ENCODE results near the gene CHN1.

CHN1 gene

DNA sequence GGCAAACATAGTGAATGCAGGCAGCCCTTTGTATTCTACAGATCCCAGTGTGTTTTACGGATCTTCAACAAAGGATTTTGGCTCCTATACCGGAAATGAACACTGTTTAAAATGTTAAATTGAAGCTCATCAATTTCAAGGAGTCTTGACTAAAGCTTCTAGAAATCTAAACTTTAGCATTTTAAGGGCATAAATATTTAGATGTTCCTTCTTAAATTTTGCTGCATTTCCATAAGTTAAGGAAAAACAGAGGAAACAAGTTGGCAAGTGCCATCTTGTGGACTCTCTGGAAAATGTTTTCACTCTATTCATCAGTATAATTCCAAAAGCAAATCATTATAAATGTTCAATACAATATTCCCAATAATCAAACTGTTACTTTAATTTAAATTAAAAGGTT lies 19.6 kb downstream of the CHN1 start:
- Histone ChIP-seq H2BK15ac (ENCODE audit: low read depth, poor library complexity, severe bottlenecking) (no peak overlapping the region), H3K4me2 (ENCODE audit: low read length, poor library complexity, severe bottlenecking) (no peak overlapping the region), H3K9me3 (ENCODE audit: control insufficient read depth, low read length) (no peaks in the 10 kb centered on the region), H2AK5ac (ENCODE audit: low read length, severe bottlenecking) (no peak overlapping the region), H3K14ac (ENCODE audit: low read length in 2 of 2) (no peak overlapping the region), H2BK120ac (ENCODE audit: low read depth, low read length) (no peak overlapping the region), H2AFZ (ENCODE audit: low read depth, low read length) (no peak overlapping the region), H3K18ac (ENCODE audit: low read depth in 1 of 2, low read length in 2 of 2) (no peak overlapping the region), H4K8ac (ENCODE audit: low read length) (no peak overlapping the region), H3K36me3 (ENCODE audit: control insufficient read depth in 1 of 2, insufficient read depth in 2 of 2, low read depth in 1 of 2, low read length in 2 of 2) (no peaks in the 10 kb centered on the region), H3K23ac (ENCODE audit: low read length in 2 of 2) (no peak overlapping the region), H3K27ac (ENCODE audit: low read length, poor library complexity, severe bottlenecking) (no peak overlapping the region), H4K91ac (ENCODE audit: low read length) (no peak overlapping the region), H2BK12ac (ENCODE audit: low read length in 2 of 2) (no peak overlapping the region), H3K4ac (ENCODE audit: low read depth in 1 of 2, low read length in 2 of 2) (no peak overlapping the region), H3K27me3 (ENCODE audit: control insufficient read depth in 1 of 2, insufficient read depth in 1 of 2, low read length in 2 of 2) (no peaks in the 10 kb centered on the region), H2BK5ac (ENCODE audit: low read depth, low read length, poor library complexity, severe bottlenecking) (no peak overlapping the region), H3K4me3 (ENCODE audit: insufficient read depth in 1 of 2, low read depth in 1 of 2, low read length in 2 of 2) (no peak overlapping the region), H3K4me1 (ENCODE audit: control insufficient read depth, insufficient read depth, low read depth, low read length) (no peaks in the 10 kb centered on the region), H3K9ac (ENCODE audit: low read length) (peak overlapping the region; percentile 45), H3K79me1 (replicated peaks; ENCODE audit: low read length, poor library complexity, severe bottlenecking) (no peaks in the 10 kb centered on the region)
- 100% methylated on average over 1 of the region's 2 CpGs for WGBS
- DNase-seq = peak; percentile 47

GRCh38 chr2:174984561-174984960 lies 20.6 kb downstream of the CHN1 start:
- Histone ChIP-seq H4K91ac (ENCODE audit: low read length) (no peak overlapping the region), H3K27me3 (ENCODE audit: control insufficient read depth in 1 of 2, insufficient read depth in 1 of 2, low read length in 2 of 2) (no peaks in the 10 kb centered on the region), H2AK5ac (ENCODE audit: low read length, severe bottlenecking) (no peak overlapping the region), H3K4me2 (ENCODE audit: low read length, poor library complexity, severe bottlenecking) (no peak overlapping the region), H2BK15ac (ENCODE audit: low read depth, poor library complexity, severe bottlenecking) (no peak overlapping the region), H3K4me1 (ENCODE audit: control insufficient read depth, insufficient read depth, low read depth, low read length) (no peaks in the 10 kb centered on the region), H4K8ac (ENCODE audit: low read length) (no peak overlapping the region), H3K36me3 (ENCODE audit: control insufficient read depth in 1 of 2, insufficient read depth in 2 of 2, low read depth in 1 of 2, low read length in 2 of 2) (no peaks in the 10 kb centered on the region), H3K4ac (ENCODE audit: low read depth in 1 of 2, low read length in 2 of 2) (no peak overlapping the region), H2BK5ac (ENCODE audit: low read depth, low read length, poor library complexity, severe bottlenecking) (no peak overlapping the region), H3K9me3 (ENCODE audit: control insufficient read depth, low read length) (no peaks in the 10 kb centered on the region), H2AFZ (ENCODE audit: low read depth, low read length) (no peak overlapping the region), H2BK120ac (ENCODE audit: low read depth, low read length) (no peak overlapping the region), H3K18ac (ENCODE audit: low read depth in 1 of 2, low read length in 2 of 2) (no peak overlapping the region), H3K79me1 (replicated peaks; ENCODE audit: low read length, poor library complexity, severe bottlenecking) (no peaks in the 10 kb centered on the region), H2BK12ac (ENCODE audit: low read length in 2 of 2) (no peak overlapping the region), H3K9ac (ENCODE audit: low read length) (no peak overlapping the region), H3K27ac (ENCODE audit: low read length, poor library complexity, severe bottlenecking) (no peak overlapping the region), H3K23ac (ENCODE audit: low read length in 2 of 2) (no peak overlapping the region), H3K14ac (ENCODE audit: low read length in 2 of 2) (no peak overlapping the region), H3K4me3 (ENCODE audit: insufficient read depth in 1 of 2, low read depth in 1 of 2, low read length in 2 of 2) (no peak overlapping the region)
- DNase-seq = no peak
- 75% methylated on average over 1 of the region's 4 CpGs for WGBS

GRCh38 chr2:174981331-174981730 lies 23.9 kb downstream of the CHN1 start:
- Histone ChIP-seq H2BK12ac (ENCODE audit: low read length in 2 of 2) (no peak overlapping the region), H3K18ac (ENCODE audit: low read depth in 1 of 2, low read length in 2 of 2) (no peak overlapping the region), H3K27me3 (ENCODE audit: control insufficient read depth in 1 of 2, insufficient read depth in 1 of 2, low read length in 2 of 2) (no peaks in the 10 kb centered on the region), H3K27ac (ENCODE audit: low read length, poor library complexity, severe bottlenecking) (no peak overlapping the region), H3K9me3 (ENCODE audit: control insufficient read depth, low read length) (no peaks in the 10 kb centered on the region), H2BK120ac (ENCODE audit: low read depth, low read length) (no peak overlapping the region), H2AFZ (ENCODE audit: low read depth, low read length) (no peak overlapping the region), H3K23ac (ENCODE audit: low read length in 2 of 2) (no peak overlapping the region), H3K14ac (ENCODE audit: low read length in 2 of 2) (no peak overlapping the region), H2BK5ac (ENCODE audit: low read depth, low read length, poor library complexity, severe bottlenecking) (no peak overlapping the region), H3K4me3 (ENCODE audit: insufficient read depth in 1 of 2, low read depth in 1 of 2, low read length in 2 of 2) (no peak overlapping the region), H3K4me1 (ENCODE audit: control insufficient read depth, insufficient read depth, low read depth, low read length) (no peaks in the 10 kb centered on the region), H3K9ac (ENCODE audit: low read length) (no peak overlapping the region), H3K79me1 (replicated peaks; ENCODE audit: low read length, poor library complexity, severe bottlenecking) (no peaks in the 10 kb centered on the region), H2BK15ac (ENCODE audit: low read depth, poor library complexity, severe bottlenecking) (no peak overlapping the region), H4K8ac (ENCODE audit: low read length) (no peak overlapping the region), H3K4ac (ENCODE audit: low read depth in 1 of 2, low read length in 2 of 2) (no peak overlapping the region), H4K91ac (ENCODE audit: low read length) (no peak overlapping the region), H3K36me3 (ENCODE audit: control insufficient read depth in 1 of 2, insufficient read depth in 2 of 2, low read depth in 1 of 2, low read length in 2 of 2) (no peaks in the 10 kb centered on the region), H2AK5ac (ENCODE audit: low read length, severe bottlenecking) (no peak overlapping the region), H3K4me2 (ENCODE audit: low read length, poor library complexity, severe bottlenecking) (no peak overlapping the region)
- WGBS = 100% methylated on average over 2 of the region's 2 CpGs
- no peak for DNase-seq

- H3K14ac ChIP-seq (ENCODE audit: low read length in 2 of 2) = no peak overlapping the region
- WGBS = 95% methylated on average over 1 of the region's 1 CpG
- no peak overlapping the region for H3K4me3 ChIP-seq (ENCODE audit: insufficient read depth in 1 of 2, low read depth in 1 of 2, low read length in 2 of 2)
- no peak overlapping the region for H2AFZ ChIP-seq (ENCODE audit: low read depth, low read length)
- DNase-seq = no peak
- no peak overlapping the region for H4K8ac ChIP-seq (ENCODE audit: low read length)
- no peak overlapping the region for H2BK120ac ChIP-seq (ENCODE audit: low read depth, low read length)
- H3K79me1 ChIP-seq (replicated peaks; ENCODE audit: low read length, poor library complexity, severe bottlenecking) = no peaks in the 10 kb centered on the region
- H3K4ac ChIP-seq (ENCODE audit: low read depth in 1 of 2, low read length in 2 of 2) = no peak overlapping the region
- H2BK15ac ChIP-seq (ENCODE audit: low read depth, poor library complexity, severe bottlenecking) = no peak overlapping the region
- H3K9ac ChIP-seq (ENCODE audit: low read length) = no peak overlapping the region
- H3K23ac ChIP-seq (ENCODE audit: low read length in 2 of 2) = no peak overlapping the region
- no peaks in the 10 kb centered on the region for H3K36me3 ChIP-seq (ENCODE audit: control insufficient read depth in 1 of 2, insufficient read depth in 2 of 2, low read depth in 1 of 2, low read length in 2 of 2)
- H4K91ac ChIP-seq (ENCODE audit: low read length) = no peak overlapping the region
- no peak overlapping the region for H2BK12ac ChIP-seq (ENCODE audit: low read length in 2 of 2)
- H3K4me1 ChIP-seq (ENCODE audit: control insufficient read depth, insufficient read depth, low read depth, low read length) = no peaks in the 10 kb centered on the region
- H3K9me3 ChIP-seq (ENCODE audit: control insufficient read depth, low read length) = no peaks in the 10 kb centered on the region
- no peak overlapping the region for H3K4me2 ChIP-seq (ENCODE audit: low read length, poor library complexity, severe bottlenecking)
- H3K18ac ChIP-seq (ENCODE audit: low read depth in 1 of 2, low read length in 2 of 2) = no peak overlapping the region
- H2AK5ac ChIP-seq (ENCODE audit: low read length, severe bottlenecking) = no peak overlapping the region
- H3K27me3 ChIP-seq (ENCODE audit: control insufficient read depth in 1 of 2, insufficient read depth in 1 of 2, low read length in 2 of 2) = no peaks in the 10 kb centered on the region
- no peak overlapping the region for H2BK5ac ChIP-seq (ENCODE audit: low read depth, low read length, poor library complexity, severe bottlenecking)
- H3K27ac ChIP-seq (ENCODE audit: low read length, poor library complexity, severe bottlenecking) = no peak overlapping the region
These were observed 25.2 kb downstream of the CHN1 start for GRCh38 chr2:174979996-174980395.
